DMS 273 (cell line): Measurements from ENCODE around the gene MEIS1.

Experiments used
- DNase-seq: peaks from one replicate; lab custom pipeline; 2025; ENCODE audit not compliant: unreplicated experiment; lab: John Stamatoyannopoulos, UW

MEIS1 gene

DNA sequence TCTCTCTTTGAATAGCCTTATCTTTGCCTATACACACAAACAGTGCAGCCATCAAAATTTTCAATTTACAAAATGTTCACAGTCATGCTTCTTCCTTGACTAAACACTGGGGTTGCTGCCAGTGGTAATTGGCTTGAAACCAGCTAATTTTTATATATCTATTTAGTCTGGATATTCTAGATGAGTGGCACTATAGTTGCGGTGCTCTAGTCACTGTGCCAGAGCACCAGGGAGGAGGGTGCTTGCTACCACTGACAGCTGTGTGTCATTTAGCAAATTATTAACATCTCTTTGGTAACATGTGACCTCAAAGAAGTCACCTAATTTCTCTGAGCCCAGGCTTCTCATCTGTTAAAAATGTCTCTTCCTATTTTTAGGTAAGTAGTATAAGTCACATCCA is 130.4 kb downstream of the MEIS1 start:
- DNase-seq, result no peak

DNA sequence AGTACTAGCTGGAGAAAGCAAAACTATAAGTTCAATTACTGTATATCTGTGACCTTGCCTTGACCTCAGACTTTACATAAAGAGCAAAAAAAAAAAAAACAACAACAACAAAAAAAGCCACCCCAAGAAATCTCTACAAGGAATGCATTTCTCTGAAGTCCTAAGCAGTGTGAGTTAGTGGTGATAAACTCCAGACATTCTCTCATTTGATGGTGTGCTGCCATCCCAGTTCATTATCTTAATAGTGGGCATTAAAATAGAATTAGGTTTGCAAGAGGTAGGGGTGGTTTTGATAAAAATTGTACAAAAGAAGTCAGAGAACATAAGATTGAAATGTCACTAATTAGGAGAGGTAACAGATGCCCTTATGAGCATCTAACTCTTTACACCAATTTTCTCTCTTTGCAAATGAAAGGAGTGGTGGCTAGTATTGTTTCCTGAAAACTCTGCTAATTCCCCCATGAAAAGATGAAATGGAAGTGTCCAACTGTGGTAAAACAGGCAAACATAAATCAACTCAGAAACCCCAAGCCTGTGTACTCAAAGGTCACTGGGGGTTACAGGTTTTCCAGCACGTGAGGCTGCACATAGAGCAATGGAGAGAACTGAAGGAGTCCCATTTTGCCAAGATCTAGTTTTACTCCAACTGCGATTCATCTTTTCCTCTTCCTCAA is 131.9 kb downstream of the MEIS1 start:
- no peak for DNase-seq

DNA sequence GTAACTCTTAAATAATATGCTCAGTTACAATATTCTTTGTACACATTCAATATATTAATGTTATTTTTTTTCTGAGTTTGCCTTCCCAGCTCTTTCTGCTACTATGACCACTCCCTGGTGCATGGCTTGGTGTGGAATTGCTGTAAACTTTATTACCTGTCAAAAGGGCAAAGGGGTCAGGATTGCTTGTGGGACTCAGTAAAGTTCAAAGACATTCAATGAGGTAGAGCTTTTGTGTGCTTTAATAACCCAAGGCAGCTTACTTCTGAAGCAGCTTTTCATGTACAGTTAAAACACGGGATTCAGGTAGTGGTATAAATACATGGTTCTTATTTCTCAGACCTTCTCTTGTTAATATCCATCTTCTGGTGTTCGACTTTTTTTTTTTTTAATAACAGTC is 132.8 kb downstream of the MEIS1 start:
- no peak for DNase-seq

DNA sequence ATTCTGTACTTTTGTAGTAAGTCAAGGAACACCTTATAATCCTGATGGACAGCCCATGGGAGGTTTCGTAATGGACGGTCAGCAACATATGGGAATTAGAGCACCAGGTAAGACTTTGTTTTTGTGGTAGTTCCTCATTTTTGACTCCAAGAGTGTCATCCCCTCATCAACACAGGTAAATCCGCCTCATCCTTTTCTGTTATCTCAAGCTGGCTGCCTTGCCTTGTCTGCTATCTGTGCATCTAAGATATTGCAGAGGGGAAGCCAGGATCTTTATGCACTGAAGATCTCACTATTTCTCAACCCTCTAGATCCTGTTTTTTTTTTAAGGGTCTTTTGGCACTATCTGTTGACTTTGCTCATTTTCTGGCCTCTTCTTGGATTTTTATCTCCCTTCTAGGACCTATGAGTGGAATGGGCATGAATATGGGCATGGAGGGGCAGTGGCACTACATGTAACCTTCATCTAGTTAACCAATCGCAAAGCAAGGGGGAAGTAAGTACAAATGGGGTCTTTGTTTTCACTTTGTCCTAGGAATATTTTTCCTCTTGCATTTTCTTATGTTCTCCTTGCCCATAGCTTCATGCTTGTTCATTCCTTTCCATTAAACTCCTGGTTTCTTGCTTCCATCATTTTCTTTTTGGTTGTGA is 133.8 kb downstream of the MEIS1 start:
- no peak for DNase-seq

DNA sequence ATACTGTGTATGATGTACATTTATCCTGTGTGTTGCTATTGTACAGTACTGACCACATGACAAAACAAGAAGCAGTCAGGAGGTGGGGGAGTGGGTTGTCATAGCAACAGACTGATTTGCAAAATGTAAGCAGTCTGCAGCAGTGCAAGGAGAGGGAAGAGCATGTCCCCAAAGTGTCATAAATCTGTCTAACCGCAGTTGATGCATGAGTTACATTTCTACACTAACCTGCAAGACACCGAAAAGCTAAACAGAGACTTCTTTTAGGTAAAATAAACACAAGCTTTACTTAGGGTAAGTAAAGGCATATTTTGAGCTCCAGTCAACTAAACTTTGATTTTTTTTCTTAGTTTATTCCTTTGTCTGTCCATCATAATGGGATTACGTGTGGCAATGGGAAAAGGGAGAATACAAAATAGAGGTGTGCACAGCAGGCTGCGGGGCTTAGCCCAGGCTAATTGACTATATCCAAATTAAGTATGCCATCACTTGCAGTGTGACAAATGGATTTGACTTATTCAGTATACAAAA is 134.5 kb downstream of the MEIS1 start:
- DNase-seq, result peak; percentile 56

DNA sequence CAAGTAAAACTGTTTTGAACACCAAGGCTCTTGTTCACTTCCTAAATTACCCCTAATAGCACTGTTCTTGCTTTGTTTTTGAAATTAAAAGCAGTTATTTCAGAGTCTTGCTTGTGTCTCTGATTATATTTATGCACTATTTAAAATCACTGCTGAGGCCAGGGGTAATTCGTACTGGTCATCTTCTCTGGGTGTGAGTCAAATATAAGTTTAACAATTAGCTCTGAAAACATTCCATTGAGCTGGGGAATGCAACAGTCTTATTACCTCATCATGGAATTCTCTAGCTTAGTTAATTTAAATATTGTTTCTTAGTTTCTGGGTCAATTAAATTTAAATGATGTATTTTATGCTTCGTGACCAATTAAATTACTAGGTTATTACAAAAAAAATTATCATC is 135.0 kb downstream of the MEIS1 start:
- no peak for DNase-seq

DNA sequence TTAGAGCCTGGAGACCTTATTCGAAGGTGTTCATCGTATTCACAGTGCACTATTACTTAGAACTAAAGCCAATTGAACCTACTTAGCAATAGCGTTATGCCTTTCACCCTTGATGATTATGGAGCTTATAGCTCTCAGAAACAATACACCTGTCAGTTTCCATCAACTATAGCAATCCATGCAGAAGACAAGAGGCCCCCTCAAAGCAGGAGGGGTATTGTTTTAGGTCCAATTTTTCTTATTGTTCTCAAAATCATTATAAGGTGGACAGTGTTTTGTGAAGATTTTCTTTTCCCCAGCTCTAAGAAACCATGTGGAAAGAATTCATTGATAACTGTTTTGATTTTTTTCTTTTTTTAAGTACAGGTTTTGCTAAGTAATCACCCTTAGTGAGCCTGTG is 135.5 kb downstream of the MEIS1 start:
- DNase-seq, result no peak

DNA sequence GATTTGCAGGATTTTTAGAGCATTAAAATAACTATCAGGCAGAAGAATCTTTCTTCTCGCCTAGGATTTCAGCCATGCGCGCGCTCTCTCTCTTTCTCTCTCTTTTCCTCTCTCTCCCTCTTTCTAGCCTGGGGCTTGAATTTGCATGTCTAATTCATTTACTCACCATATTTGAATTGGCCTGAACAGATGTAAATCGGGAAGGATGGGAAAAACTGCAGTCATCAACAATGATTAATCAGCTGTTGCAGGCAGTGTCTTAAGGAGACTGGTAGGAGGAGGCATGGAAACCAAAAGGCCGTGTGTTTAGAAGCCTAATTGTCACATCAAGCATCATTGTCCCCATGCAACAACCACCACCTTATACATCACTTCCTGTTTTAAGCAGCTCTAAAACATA is 137.0 kb downstream of the MEIS1 start:
- no peak for DNase-seq

DNA sequence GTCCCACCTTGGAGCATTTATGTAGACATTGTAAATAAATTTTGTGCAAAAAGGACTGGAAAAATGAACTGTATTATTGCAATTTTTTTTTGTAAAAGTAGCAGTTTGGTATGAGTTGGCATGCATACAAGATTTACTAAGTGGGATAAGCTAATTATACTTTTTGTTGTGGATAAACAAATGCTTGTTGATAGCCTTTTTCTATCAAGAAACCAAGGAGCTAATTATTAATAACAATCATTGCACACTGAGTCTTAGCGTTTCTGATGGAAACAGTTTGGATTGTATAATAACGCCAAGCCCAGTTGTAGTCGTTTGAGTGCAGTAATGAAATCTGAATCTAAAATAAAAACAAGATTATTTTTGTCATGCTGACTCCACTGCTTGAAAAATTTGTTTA is 137.5 kb downstream of the MEIS1 start:
- no peak for DNase-seq

DNA sequence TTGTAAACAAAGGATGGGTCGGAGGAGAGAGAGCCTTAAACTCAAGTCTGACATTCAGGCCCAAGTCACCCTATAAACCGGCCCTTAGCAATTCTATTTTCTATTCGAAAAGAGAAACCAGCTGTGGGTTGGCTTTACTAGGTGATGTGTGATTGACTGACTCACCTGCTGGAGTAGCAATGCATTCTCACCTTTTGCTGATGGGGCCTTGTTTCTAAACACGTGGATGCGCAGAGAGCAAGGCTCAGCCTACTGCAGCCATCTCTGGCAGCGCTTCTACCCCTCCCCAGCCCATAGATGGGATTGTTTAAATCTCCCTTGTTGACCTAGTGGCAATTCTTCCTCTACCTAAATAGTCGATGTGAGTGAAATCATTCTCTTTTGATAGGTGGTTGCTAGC is 138.5 kb downstream of the MEIS1 start:
- no peak for DNase-seq

DNA sequence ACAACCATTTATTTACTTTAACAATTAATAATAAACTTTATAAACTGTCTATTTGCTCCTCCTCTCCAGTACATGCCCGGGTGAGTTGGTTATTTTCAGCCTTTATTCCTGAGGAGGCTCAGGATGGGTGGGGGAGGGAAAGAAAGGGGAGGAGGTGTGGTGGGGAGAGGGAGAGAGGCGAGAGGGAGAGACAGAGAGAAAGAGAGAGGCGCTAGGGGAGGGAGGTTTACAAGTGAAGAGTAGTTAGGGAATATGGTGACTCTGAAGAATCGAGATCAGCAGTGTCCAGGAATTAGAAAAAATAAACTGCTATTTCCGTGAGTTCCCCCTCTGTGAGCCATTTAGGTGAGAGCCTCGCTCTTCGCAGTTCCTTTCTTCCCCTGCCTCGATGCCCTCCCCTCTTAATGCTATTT is 138.9 kb downstream of the MEIS1 start:
- no peak for DNase-seq

DNA sequence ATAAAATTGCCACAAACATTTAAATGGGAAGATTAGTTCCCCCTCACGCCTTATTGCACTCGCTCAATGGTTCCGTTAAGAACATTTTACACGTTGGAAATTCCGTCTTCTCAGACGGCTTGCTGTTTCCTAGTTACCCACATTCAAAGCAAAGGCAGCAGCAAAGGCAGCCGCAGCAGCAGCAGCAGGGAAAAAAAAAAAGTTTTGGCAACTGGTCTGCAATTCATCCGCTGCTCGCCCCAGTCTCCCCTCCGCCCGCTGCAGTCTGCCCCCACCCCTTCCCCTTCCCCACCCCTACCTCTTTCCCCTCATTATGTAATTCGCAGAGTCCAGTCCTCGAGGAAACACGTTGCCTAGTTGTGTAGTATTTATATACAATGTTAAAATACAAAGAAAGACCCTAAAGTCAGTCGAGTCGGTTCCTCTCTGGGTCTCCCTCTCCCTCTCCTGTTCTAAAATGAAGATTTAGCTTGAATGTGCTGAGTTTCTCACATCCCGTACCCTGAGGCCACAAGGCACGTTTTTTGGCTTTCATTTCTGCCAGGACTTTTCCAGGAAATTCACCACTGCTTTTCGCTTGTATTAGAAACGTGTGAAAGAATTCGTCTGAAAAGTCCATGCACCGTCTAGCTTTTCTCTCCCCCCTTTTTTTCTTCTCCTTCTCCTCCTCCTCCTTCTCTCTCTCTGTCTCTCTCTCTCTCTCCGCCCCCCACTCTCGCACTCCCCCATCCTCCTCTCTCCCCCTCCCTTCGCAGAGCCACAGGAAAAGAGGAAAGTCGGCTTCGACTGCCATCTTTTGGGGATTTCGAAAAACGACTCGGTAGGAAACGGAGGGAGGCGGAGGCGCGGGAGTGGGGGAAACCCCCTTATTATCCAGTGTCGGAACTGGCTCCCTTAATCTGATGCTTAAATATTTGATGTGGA is 140.0 kb downstream of the MEIS1 start:
- DNase-seq, result peak; percentile 95

DNA sequence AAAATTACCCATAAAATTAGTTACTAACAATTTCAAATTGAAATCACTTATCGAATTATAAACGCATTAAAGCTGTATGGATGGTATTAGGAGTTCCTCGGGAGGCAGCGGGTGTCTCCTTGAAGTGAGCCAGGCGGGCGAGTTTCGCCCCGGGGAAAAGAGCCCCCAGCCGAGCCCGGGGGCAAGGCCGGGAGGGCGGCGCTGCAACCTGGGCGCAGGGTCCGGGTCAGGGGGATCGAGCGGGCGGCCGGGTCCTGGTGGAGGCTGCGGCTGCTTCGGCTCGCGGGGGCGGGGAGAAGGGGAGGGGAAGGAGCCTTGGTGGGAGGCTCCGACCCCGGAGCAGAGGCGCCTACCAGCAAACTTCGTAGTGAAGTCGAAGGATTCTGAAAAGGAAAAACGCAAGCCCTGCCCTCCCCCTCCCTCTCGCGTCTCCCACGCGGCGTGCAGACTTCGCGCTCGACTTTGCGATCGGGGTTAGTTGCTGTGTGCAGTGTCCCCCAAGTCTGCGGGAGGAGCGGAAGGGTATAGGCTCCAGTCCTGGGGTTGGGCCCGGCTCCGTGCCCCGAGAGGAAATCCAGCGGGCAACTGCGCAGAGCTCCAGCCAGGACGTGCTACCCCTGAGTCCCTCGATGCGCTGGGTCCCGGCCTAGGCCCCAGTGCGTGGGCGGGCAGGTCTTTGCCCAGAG is 140.8 kb downstream of the MEIS1 start:
- DNase-seq, result peak; percentile 73

DNA sequence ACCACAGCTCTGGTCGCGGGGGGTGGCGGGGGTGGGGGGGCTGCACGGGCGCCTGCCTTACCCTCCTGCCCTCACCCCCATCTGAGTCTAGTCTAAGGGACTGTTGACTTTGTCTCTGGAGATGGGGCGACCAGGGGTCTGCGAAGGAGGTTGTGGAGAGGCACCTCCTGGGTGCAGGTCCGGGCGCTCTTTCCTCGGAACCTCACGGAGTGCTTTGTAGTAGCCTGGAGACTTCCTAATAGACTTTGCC is 141.3 kb downstream of the MEIS1 start:
- DNase-seq, result no peak

DNA sequence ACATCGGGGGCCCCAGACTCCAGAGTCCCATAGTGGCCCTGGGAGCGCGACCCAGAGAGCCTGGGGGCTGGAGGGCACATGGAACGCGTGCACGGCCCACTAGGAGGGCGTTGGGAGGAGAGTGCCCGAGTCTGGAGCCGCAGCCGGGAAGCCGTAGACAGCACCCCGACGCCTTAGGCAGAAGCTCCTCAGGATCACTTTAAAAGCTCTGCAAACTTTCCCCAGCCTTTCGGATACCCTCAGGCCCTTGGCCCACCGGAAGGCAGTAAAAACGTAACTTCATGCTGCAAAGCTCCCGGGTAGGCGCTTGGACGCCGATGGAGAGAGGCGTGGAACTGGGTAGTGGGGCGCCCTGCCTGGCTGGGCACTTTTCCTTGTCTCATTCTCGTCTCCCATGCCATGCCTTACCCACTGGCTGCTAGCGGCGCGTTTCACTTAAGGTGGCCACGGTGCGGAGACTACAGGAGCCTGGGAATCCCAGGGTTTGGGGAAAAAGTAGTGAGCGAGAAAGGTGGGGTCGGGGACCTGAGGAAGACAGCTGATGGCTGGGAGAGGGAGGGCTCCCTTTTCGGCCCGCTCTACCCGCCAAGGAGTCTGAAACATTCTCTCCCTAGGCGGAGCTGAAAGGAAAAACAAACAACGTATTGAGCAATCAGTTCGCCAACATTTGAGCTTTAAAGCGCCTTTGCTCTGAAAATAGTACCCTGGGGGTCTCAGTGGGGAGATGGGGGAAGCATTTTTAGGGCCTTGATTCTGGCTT is 141.8 kb downstream of the MEIS1 start:
- peak; percentile 62 for DNase-seq

DNA sequence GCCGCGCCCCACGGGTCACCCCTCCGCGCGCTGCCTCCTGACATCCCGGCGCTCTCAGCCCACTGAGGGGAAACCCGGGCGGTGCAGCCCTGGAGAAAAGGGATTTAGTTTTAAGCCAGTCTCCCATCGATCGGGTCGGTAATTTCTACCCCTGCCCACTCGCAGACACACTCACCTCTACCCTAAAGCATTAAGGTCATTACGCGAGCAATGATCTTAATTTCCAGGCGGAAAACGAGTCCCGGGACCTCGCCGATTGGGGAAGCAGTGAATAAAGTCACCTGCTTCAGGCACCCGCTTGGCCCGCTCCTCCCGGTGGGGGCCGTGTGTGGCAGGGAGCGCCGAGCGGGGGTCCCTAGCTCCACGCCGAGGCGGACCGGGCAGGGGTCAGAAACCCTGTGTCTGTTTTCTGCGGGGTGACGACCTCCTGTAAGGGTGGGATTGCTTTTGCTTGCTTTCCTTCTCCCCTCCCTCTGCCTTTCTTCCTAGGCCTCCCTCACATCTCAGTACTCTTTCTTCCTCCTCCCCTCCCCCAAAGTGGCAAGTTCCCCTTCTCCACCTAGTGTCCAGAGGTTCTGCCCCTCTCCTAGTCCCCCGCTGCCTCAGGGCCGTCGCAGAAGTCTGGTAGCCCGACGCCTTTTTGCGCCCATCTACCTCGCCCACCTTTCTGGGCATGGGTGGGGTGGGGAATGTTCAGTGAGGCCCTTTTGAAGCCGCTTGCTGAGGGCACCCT is 142.6 kb downstream of the MEIS1 start:
- DNase-seq, result peak; percentile 48

DNA sequence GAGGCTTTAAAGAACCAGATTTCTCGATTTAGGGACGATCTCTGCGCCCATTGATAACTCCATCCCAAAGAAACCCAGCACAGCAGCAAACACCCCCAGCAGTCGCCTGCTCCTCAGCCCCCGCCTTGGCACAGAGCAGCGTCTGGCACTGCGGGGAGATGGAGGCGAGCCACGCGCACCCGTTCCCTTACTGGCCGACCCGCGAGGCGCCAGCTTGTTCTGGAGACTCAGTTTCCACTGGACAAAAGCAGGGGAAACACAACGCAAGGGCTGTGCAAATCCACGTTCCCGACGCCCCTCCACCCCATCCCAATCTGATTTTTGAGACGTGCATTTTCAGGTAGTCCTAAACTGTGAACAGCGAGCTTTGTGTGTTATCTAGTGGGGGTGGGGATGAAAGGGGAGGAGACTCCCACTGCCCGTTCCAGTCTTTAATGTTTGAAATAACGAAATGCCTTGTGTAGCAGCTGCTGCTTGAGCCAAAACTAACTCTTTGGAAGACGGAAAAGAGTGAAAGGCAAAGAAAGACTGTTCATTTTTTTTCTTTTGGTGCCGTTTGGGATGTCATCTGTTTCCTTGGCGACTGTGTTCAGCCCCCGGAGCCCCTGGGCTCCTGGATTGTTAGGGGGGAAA is 143.2 kb downstream of the MEIS1 start:
- DNase-seq, result no peak

DNA sequence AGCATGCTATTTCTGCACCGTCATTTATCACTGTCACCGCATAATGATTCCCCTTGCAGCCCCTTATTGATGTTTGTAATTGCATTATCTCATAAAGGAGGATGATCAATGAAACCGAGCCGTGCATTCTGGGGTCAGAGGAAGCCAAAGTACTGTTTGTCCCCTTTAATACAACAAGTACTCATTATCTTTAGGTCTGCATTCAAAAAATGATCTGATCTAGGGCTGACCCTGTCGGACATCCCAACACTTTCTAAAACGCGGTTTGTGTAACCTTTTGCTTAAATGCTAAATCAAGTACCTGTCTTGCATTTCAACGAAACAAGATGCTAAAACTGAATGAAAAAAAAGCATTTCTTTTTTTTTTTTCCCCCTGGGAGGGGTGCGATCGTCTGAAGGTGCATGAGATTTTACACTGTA is 143.8 kb downstream of the MEIS1 start:
- no peak for DNase-seq
